IMR-90 (cell line): ENCODE measurements around the gene SRMS. TPM values are rescaled to one million over a fixed set of nuclear protein-coding genes. Genes with fewer than 3 reads are reported as not detected.

Source experiments
- ATAC-seq: fragments of 200-7000 bp; cut with Tn5 transposase; 2 replicates; pipeline ENCODE4 v1.9.1; 2020; ENCODE audit warnings: low read depth, mild to moderate bottlenecking, moderate library complexity
- BruUV-seq: library from RNA; stranded (reverse); fragments of 400-500 nt; replicated peaks from 2 replicates; lab custom pipeline; 2021; lab: Mats Ljungman, UMichigan
- CTCF ChIA-PET: fragments of 300-600 bp; formaldehyde crosslinking; extraction: SDS; loops from one replicate; lab custom pipeline; 2021; ENCODE audit warnings: antibody characterized with exemption; lab: Yijun Ruan, JAX
- POLR2A ChIA-PET: fragments of 300-600 bp; sonication (Branson Sonifier 250); formaldehyde crosslinking; loops from one replicate; lab custom pipeline; 2022; ENCODE audit warnings: antibody characterized with exemption; ENCODE audit not compliant: unreplicated experiment; lab: Charles Lee
- DNase-seq: peaks from one replicate; pipeline ENCODE4 v3.0.0; 2013
- H2AFZ ChIP-seq: replicated peaks from 2 replicates; pipeline ENCODE3; 2013; ENCODE audit warnings: low read length, mild to moderate bottlenecking; ENCODE audit not compliant: poor library complexity
- H2AK5ac ChIP-seq: 2 replicates; pipeline ENCODE4 v1.6.1; 2013; ENCODE audit warnings: low read depth, low read length, inconsistent platforms
- H2AK9ac ChIP-seq: replicated peaks from 2 replicates; pipeline ENCODE3; 2013; ENCODE audit warnings: mild to moderate bottlenecking, low read depth, low read length, moderate library complexity; ENCODE audit not compliant: poor library complexity
- H2BK120ac ChIP-seq: 2 replicates; pipeline ENCODE4 v1.6.1; 2013; ENCODE audit warnings: low read depth, low read length, inconsistent platforms
- H2BK15ac ChIP-seq: 3 replicates; pipeline ENCODE4 v1.6.1; 2013; ENCODE audit warnings: low read depth, low read length, inconsistent platforms
- H2BK20ac ChIP-seq: 2 replicates; pipeline ENCODE4 v1.6.1; 2013; ENCODE audit warnings: low read depth, mild to moderate bottlenecking, inconsistent platforms, low read length, moderate library complexity
- H2BK5ac ChIP-seq: 2 replicates; pipeline ENCODE4 v1.6.1; 2013; ENCODE audit warnings: mild to moderate bottlenecking, low read depth, low read length, inconsistent platforms; ENCODE audit not compliant: poor library complexity, severe bottlenecking
- H3K14ac ChIP-seq: replicated peaks from 2 replicates; pipeline ENCODE4 v1.6.1; 2013; ENCODE audit warnings: low read depth, low read length, inconsistent platforms
- H3K18ac ChIP-seq: 2 replicates; pipeline ENCODE4 v1.6.1; 2013; ENCODE audit warnings: low read depth, low read length, control low read depth
- H3K23ac ChIP-seq: 2 replicates; pipeline ENCODE4 v1.6.1; 2013; ENCODE audit warnings: low read depth, low read length, inconsistent platforms
- H3K27ac ChIP-seq: 2 replicates; pipeline ENCODE4 v1.5.1; 2013; ENCODE audit warnings: mild to moderate bottlenecking, control low read depth, low read length; ENCODE audit not compliant: insufficient read depth
- H3K27me3 ChIP-seq: 2 replicates; pipeline ENCODE4 v1.6.1; 2013; ENCODE audit warnings: low read length; ENCODE audit not compliant: control insufficient read depth, insufficient read depth
- H3K36me3 ChIP-seq: 2 replicates; pipeline ENCODE4 v1.6.1; 2013; ENCODE audit warnings: low read length, mixed read lengths; ENCODE audit not compliant: control insufficient read depth, insufficient read depth
- H3K4ac ChIP-seq: 2 replicates; pipeline ENCODE4 v1.6.1; 2013; ENCODE audit warnings: low read depth, low read length, inconsistent platforms
- H3K4me1 ChIP-seq: 2 replicates; pipeline ENCODE4 v1.6.1; 2013; ENCODE audit warnings: low read length, mixed read lengths; ENCODE audit not compliant: control insufficient read depth, insufficient read depth
- H3K4me2 ChIP-seq: 2 replicates; pipeline ENCODE4 v1.6.1; 2013; ENCODE audit warnings: low read depth, mild to moderate bottlenecking, control low read depth, low read length, moderate library complexity
- H3K4me3 ChIP-seq: 2 replicates; pipeline ENCODE4 v1.5.1; 2013; ENCODE audit warnings: low read depth, mild to moderate bottlenecking, control low read depth, low read length, moderate library complexity; ENCODE audit not compliant: insufficient read depth
- H3K56ac ChIP-seq: 2 replicates; pipeline ENCODE4 v1.6.1; 2013; ENCODE audit warnings: low read length, inconsistent platforms; ENCODE audit not compliant: insufficient read depth; ENCODE audit errors: extremely low read depth
- H3K79me1 ChIP-seq, 2 experiments: 2 replicates each; pipeline ENCODE4 v1.6.1; 2013; ENCODE audit warnings: low read length in 2 of 2, inconsistent platforms in 1 of 2, low read depth in 1 of 2
- H3K9ac ChIP-seq: 2 replicates; pipeline ENCODE4 v1.6.1; 2013; ENCODE audit warnings: low read depth, low read length, control low read depth
- H3K9me1 ChIP-seq: 2 replicates; pipeline ENCODE4 v1.6.1; 2013; ENCODE audit warnings: low read length, inconsistent platforms; ENCODE audit not compliant: insufficient read depth
- H3K9me3 ChIP-seq: 2 replicates; pipeline ENCODE4 v1.6.1; 2013; ENCODE audit warnings: low read length; ENCODE audit not compliant: control insufficient read depth, insufficient read depth
- H4K20me1 ChIP-seq: 2 replicates; pipeline ENCODE4 v1.6.1; 2013; ENCODE audit warnings: low read length, inconsistent platforms; ENCODE audit not compliant: insufficient read depth
- H4K5ac ChIP-seq: 2 replicates; pipeline ENCODE4 v1.6.1; 2013; ENCODE audit warnings: mild to moderate bottlenecking, low read depth, low read length, control low read depth
- H4K8ac ChIP-seq, 2 experiments: 2 replicates each; pipeline ENCODE4 v1.6.1; 2013; ENCODE audit warnings: low read depth in 2 of 2, low read length in 2 of 2, control low read depth in 1 of 2, inconsistent platforms in 1 of 2
- H4K91ac ChIP-seq: 2 replicates; pipeline ENCODE4 v1.6.1; 2013; ENCODE audit warnings: low read depth, low read length, inconsistent platforms; ENCODE audit not compliant: insufficient read depth
- BHLHE40 ChIP-seq: fragments of 150-350 bp; IDR thresholded peaks from 2 replicates; pipeline ENCODE4 v1.6.1; 2016; ENCODE audit warnings: mild to moderate bottlenecking, low read depth, low read length
- CEBPB ChIP-seq: IDR thresholded peaks from 2 replicates; pipeline ENCODE4 v1.6.1; 2012; ENCODE audit warnings: low read depth, low read length, improper control_type of control experiment
- CHD1 ChIP-seq: IDR thresholded peaks from 2 replicates; pipeline ENCODE4 v1.6.1; 2012; ENCODE audit warnings: low read depth, low read length, improper control_type of control experiment
- FOS ChIP-seq: fragments of 150-350 bp; IDR thresholded peaks from 2 replicates; pipeline ENCODE4 v1.6.1; 2016; ENCODE audit warnings: low read depth, low read length
- MAFK ChIP-seq: IDR thresholded peaks from 2 replicates; pipeline ENCODE4 v1.6.1; 2012; ENCODE audit warnings: low read depth, low read length, improper control_type of control experiment
- MAZ ChIP-seq: IDR thresholded peaks from 2 replicates; pipeline ENCODE4 v1.6.1; 2012; ENCODE audit warnings: low read depth, mild to moderate bottlenecking, low read length, improper control_type of control experiment, moderate library complexity, borderline replicate concordance
- MXI1 ChIP-seq: IDR thresholded peaks from 2 replicates; pipeline ENCODE4 v1.6.1; 2012; ENCODE audit warnings: low read depth, mild to moderate bottlenecking, low read length, moderate library complexity, borderline replicate concordance
- NFE2L2 ChIP-seq: fragments of 150-350 bp; IDR thresholded peaks from 2 replicates; pipeline ENCODE4 v1.6.1; 2016; ENCODE audit warnings: low read depth, mild to moderate bottlenecking, low read length
- POLR2A ChIP-seq: IDR thresholded peaks from 2 replicates; pipeline ENCODE4 v1.6.1; 2012; ENCODE audit warnings: mild to moderate bottlenecking, low read depth, low read length
- RAD21 ChIP-seq: IDR thresholded peaks from 2 replicates; pipeline ENCODE4 v1.6.1; 2012; ENCODE audit warnings: low read length, improper control_type of control experiment
- RCOR1 ChIP-seq: IDR thresholded peaks from 2 replicates; pipeline ENCODE4 v1.6.1; 2012; ENCODE audit warnings: mild to moderate bottlenecking, low read length, improper control_type of control experiment; ENCODE audit not compliant: insufficient replicate concordance
- SMC3 ChIP-seq: fragments of 150-350 bp; IDR thresholded peaks from 2 replicates; pipeline ENCODE4 v1.6.1; 2016; ENCODE audit warnings: low read depth, mild to moderate bottlenecking, antibody characterized with exemption, low read length, moderate library complexity
- WGBS, 2 experiments: methylation state at CpG; one replicate each; pipeline versions ENCODE4 v1.1.5 to v1.1.7; 2013; ENCODE audit warnings: missing lambda C conversion rate in 2 of 2; ENCODE audit not compliant: insufficient read length in 1 of 2; ENCODE audit errors: extremely low coverage in 2 of 2; 5-methylcytosine and 5-hydroxymethylcytosine counted together
- dilution Hi-C: fragments of 300-500 bp; cut with HindIII; formaldehyde crosslinking; loops from one replicate; pipeline ENCODE4 v1.14.3; 2018; ENCODE audit warnings: low sequenced_read_pairs; ENCODE audit not compliant: unreplicated experiment
- in situ Hi-C: fragments of 300-500 bp; cut with MboI; formaldehyde crosslinking; loops from 3 replicates; pipeline ENCODE4 v1.14.3; 2019; ENCODE audit warnings: low sequenced_read_pairs, inconsistent platforms, mixed read lengths
- intact Hi-C: fragments of 100-400 bp; cut with micrococcal nuclease; formaldehyde crosslinking; loops from 2 replicates; pipeline ENCODE4 v1.10.0; 2022
- polyA plus RNA-seq, 3 experiments: library from polyadenylated mRNA; depleted of rRNA; stranded (reverse); fragments of >200 nt; gene quantifications; 2 replicates each; pipeline ENCODE4 v1.2.3, GENCODE V29; 2012; ENCODE audit warnings: low replicate concordance in 1 of 3
- total RNA-seq: library from RNA; depleted of rRNA; stranded (reverse); fragments of >200 nt; gene quantifications from 2 replicates; pipeline ENCODE4 v1.2.3, GENCODE V29; 2012
- TF ChIP-seq, protein P1 (sequence below): conservative IDR thresholded peaks from 2 replicates; pipeline ENCODE4 v1.5.1; 2012; ENCODE audit warnings: mild to moderate bottlenecking, low read depth, low read length, improper control_type of control experiment
- TF ChIP-seq, protein P2 (sequence below): fragments of 150-350 bp; IDR thresholded peaks from 2 replicates; pipeline ENCODE4 v1.6.1; 2016; ENCODE audit warnings: low read depth, mild to moderate bottlenecking, low read length, moderate library complexity, borderline replicate concordance
- TF ChIP-seq, protein P3 (sequence below): fragments of 150-350 bp; IDR thresholded peaks from 2 replicates; pipeline ENCODE4 v1.6.1; 2017; ENCODE audit warnings: mild to moderate bottlenecking, antibody characterized with exemption, low read length, low read depth

The SRMS gene
- total and polyA plus RNA-seq, 2 of the 4 experiments (the other 2 are of a cell fraction) = not detected

DNA sequence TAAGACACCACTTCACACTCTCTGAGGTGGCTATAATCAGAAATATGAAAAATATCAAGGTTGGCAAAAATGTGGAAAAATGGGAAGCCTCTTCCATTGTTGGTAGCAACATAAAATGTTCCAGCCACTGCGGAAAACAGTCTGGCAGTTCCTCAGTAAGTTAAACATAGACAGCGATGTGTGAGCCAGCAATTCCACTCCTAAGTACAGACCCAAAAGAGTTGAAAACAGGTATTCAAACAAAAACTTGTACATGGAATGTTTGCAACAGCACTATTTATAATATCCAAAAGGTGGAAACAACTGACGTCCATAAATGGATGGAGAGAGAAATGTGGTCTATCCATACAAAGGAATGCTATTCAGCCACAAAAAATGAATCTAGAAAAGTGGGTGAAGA is 34.3 kb downstream of the SRMS start:
- Histone ChIP-seq H2BK20ac (no peak overlapping the region), H2AK9ac (no peak overlapping the region), H3K9me3 (peaks cover 2% of the 10 kb centered on the region; the same call in 1 of the 2 replicates), H4K20me1 (no peaks in the 10 kb centered on the region), H3K36me3 (0 out of 2 replicates have a peak, but pooled peaks cover 1% of the 10 kb centered on the region), H2BK120ac (no peak overlapping the region), H2AK5ac (no peak overlapping the region), H3K9ac (no peak overlapping the region), H3K56ac (no peak overlapping the region), H4K5ac (no peak overlapping the region), H3K4ac (no peak overlapping the region), H2BK5ac (no peak overlapping the region), H4K91ac (no peak overlapping the region), H3K27ac (no peak overlapping the region), H3K4me3 (no peak overlapping the region), H3K79me1 (no peaks in the 10 kb centered on the region), H3K18ac (no peak overlapping the region), H3K14ac (no peak overlapping the region), H3K4me2 (no peak overlapping the region), H2BK15ac (no peak overlapping the region), H3K23ac (no peak overlapping the region), H3K27me3 (peaks cover 4% of the 10 kb centered on the region), H4K8ac (no peak overlapping the region), H3K9me1 (no peaks in the 10 kb centered on the region), H3K4me1 (0 out of 2 replicates have a peak, but pooled peaks cover 1% of the 10 kb centered on the region), H2AFZ (no peak overlapping the region)
- intact Hi-C loops = no loop called here
- ChIA-PET POLR2A (no interaction called here), CTCF (no interaction called here)
- no CpG with 5 or more reads among the region's 3 CpGs for WGBS, 2 experiments
- ATAC-seq = no peak
- in situ Hi-C loops = no loop called here
- no TSS peak for BruUV-seq
- TF ChIP-seq, protein P1, sequence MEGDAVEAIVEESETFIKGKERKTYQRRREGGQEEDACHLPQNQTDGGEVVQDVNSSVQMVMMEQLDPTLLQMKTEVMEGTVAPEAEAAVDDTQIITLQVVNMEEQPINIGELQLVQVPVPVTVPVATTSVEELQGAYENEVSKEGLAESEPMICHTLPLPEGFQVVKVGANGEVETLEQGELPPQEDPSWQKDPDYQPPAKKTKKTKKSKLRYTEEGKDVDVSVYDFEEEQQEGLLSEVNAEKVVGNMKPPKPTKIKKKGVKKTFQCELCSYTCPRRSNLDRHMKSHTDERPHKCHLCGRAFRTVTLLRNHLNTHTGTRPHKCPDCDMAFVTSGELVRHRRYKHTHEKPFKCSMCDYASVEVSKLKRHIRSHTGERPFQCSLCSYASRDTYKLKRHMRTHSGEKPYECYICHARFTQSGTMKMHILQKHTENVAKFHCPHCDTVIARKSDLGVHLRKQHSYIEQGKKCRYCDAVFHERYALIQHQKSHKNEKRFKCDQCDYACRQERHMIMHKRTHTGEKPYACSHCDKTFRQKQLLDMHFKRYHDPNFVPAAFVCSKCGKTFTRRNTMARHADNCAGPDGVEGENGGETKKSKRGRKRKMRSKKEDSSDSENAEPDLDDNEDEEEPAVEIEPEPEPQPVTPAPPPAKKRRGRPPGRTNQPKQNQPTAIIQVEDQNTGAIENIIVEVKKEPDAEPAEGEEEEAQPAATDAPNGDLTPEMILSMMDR = no peak
- TF ChIP-seq MAZ (no peak), CEBPB (no peak), RAD21 (no peak), FOS (no peak), BHLHE40 (no peak), POLR2A (no peak), MXI1 (no peak), NFE2L2 (no peak), CHD1 (no peak), SMC3 (no peak), MAFK (no peak), RCOR1 (no peak)
- TF ChIP-seq, protein P2, sequence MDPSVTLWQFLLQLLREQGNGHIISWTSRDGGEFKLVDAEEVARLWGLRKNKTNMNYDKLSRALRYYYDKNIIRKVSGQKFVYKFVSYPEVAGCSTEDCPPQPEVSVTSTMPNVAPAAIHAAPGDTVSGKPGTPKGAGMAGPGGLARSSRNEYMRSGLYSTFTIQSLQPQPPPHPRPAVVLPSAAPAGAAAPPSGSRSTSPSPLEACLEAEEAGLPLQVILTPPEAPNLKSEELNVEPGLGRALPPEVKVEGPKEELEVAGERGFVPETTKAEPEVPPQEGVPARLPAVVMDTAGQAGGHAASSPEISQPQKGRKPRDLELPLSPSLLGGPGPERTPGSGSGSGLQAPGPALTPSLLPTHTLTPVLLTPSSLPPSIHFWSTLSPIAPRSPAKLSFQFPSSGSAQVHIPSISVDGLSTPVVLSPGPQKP = no peak
- TF ChIP-seq, protein P3, sequence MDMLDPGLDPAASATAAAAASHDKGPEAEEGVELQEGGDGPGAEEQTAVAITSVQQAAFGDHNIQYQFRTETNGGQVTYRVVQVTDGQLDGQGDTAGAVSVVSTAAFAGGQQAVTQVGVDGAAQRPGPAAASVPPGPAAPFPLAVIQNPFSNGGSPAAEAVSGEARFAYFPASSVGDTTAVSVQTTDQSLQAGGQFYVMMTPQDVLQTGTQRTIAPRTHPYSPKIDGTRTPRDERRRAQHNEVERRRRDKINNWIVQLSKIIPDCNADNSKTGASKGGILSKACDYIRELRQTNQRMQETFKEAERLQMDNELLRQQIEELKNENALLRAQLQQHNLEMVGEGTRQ = no peak
- dilution Hi-C loops = no loop called here
- DNase-seq = no peak
